OCI-LY3 (cell line): ENCODE measurements around the gene CXCL1.

ENCODE experiments used
- H2AFZ ChIP-seq: fragments of 200-600, 300-600 bp; shearing (Covaris generic); 2 replicates; pipeline ENCODE4 v1.6.0; 2014; ENCODE audit warnings: antibody characterized with exemption, low read depth, low read length
- H3K27ac ChIP-seq: fragments of 200-600, 300-600 bp; sonication (generic); 2 replicates; pipeline ENCODE4 v1.5.1; 2014; ENCODE audit warnings: mild to moderate bottlenecking, low read length, moderate library complexity, mixed read lengths
- H3K27me3 ChIP-seq: fragments of 200-600, 300-600 bp; sonication (generic); 2 replicates; pipeline ENCODE4 v1.6.1; 2014; ENCODE audit warnings: low read depth, low read length, mixed read lengths
- H3K36me3 ChIP-seq: fragments of 200-600, 300-600 bp; sonication (generic); replicated peaks from 2 replicates; pipeline ENCODE3; 2014; ENCODE audit warnings: low read depth, low read length, mixed read lengths
- H3K4me1 ChIP-seq: fragments of 300-600, 200-600 bp; sonication (generic); 2 replicates; pipeline ENCODE4 v1.6.1; 2014; ENCODE audit warnings: low read length, mixed read lengths
- H3K4me2 ChIP-seq: fragments of 200-600, 300-600 bp; sonication (generic); 2 replicates; pipeline ENCODE4 v1.6.1; 2014; ENCODE audit warnings: low read length, mixed read lengths
- H3K4me3 ChIP-seq: fragments of 300-600, 200-600 bp; sonication (generic); 2 replicates; pipeline ENCODE4 v1.5.1; 2014; ENCODE audit warnings: antibody characterized with exemption, mild to moderate bottlenecking, low read length, moderate library complexity
- H3K79me2 ChIP-seq: fragments of 300-600, 200-600 bp; shearing (Covaris generic); 2 replicates; pipeline ENCODE4 v1.6.1; 2014; ENCODE audit warnings: mild to moderate bottlenecking, low read length, mixed read lengths
- H3K9ac ChIP-seq: fragments of 300-600, 200-600 bp; shearing (Covaris generic); 2 replicates; pipeline ENCODE4 v1.6.0; 2014; ENCODE audit warnings: mild to moderate bottlenecking, low read length, moderate library complexity
- H3K9me3 ChIP-seq: fragments of 200-600, 300-600 bp; shearing (Covaris generic); 2 replicates; pipeline ENCODE4 v1.6.1; 2014; ENCODE audit warnings: low read length, mixed read lengths; ENCODE audit not compliant: insufficient read depth
- H4K20me1 ChIP-seq: fragments of 200-600, 300-600 bp; sonication (generic); 2 replicates; pipeline ENCODE4 v1.6.1; 2016; ENCODE audit warnings: low read length, mixed read lengths; ENCODE audit not compliant: insufficient read depth
- EZH2phosphoT487 ChIP-seq: fragments of 200-600 bp; shearing (Covaris generic); IDR thresholded peaks from 2 replicates; pipeline ENCODE4 v1.6.1; 2018; ENCODE audit warnings: antibody characterized with exemption, mixed run types, low read depth
- TF ChIP-seq, protein P1 (sequence below): fragments of 200-600, 300-600 bp; sonication (generic); IDR thresholded peaks from 2 replicates; pipeline ENCODE4 v1.5.1; 2014; ENCODE audit warnings: antibody characterized with exemption, low read length, low read depth

CXCL1 gene

DNA sequence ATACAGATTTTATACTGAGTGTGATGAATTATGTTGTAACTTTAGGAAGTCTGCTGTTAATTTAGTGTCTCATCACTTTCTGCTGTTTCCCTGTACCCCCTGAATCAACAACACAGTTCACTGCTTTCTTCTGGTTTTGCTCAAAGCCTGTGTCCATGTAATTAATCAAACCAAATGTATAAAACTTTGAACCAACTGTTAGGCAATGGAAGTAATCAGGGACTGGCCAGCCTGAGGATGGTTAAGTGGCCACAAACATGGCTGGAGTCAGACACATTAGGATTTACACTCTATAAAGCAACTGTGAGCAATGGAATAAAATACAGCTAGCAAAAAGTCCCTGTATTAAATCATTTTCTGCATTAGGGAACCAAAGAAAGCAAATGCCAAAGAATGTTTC is 42.6 kb downstream of the CXCL1 start:
- no peaks in the 10 kb centered on the region for H4K20me1 ChIP-seq
- no peak overlapping the region for H3K27ac ChIP-seq
- H3K4me1 ChIP-seq: no peaks in the 10 kb centered on the region
- no peak for TF ChIP-seq EZH2phosphoT487
- TF ChIP-seq, protein P1, sequence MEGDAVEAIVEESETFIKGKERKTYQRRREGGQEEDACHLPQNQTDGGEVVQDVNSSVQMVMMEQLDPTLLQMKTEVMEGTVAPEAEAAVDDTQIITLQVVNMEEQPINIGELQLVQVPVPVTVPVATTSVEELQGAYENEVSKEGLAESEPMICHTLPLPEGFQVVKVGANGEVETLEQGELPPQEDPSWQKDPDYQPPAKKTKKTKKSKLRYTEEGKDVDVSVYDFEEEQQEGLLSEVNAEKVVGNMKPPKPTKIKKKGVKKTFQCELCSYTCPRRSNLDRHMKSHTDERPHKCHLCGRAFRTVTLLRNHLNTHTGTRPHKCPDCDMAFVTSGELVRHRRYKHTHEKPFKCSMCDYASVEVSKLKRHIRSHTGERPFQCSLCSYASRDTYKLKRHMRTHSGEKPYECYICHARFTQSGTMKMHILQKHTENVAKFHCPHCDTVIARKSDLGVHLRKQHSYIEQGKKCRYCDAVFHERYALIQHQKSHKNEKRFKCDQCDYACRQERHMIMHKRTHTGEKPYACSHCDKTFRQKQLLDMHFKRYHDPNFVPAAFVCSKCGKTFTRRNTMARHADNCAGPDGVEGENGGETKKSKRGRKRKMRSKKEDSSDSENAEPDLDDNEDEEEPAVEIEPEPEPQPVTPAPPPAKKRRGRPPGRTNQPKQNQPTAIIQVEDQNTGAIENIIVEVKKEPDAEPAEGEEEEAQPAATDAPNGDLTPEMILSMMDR: no peak
- H3K9me3 ChIP-seq: no peaks in the 10 kb centered on the region
- no peak overlapping the region for H2AFZ ChIP-seq
- H3K4me2 ChIP-seq: no peak overlapping the region
- no peak overlapping the region for H3K4me3 ChIP-seq
- H3K36me3 ChIP-seq: no peaks in the 10 kb centered on the region
- H3K79me2 ChIP-seq: no peaks in the 10 kb centered on the region
- H3K27me3 ChIP-seq: no peaks in the 10 kb centered on the region
- no peak overlapping the region for H3K9ac ChIP-seq

DNA sequence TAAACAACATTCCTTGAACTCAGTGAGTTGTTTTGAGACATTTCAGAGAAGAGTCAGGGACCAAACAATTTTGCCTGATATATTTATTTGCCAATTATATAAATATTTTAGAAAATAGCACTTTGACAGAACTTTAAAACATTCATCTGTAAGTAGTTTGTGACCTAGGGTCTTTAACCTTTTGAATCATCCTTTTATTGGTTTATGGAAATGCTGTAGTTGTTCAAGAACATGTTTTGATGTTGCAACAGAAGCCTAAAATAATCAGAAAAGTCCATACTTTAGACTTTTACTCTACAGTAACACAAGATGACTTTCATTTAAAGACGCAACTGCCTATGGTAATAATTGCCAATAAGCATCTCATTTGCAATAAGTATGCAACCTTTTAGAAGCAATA is 43.0 kb downstream of the CXCL1 start:
- Histone ChIP-seq H4K20me1 (no peaks in the 10 kb centered on the region), H3K27me3 (no peaks in the 10 kb centered on the region), H3K36me3 (no peaks in the 10 kb centered on the region), H3K4me2 (no peak overlapping the region), H2AFZ (no peak overlapping the region), H3K79me2 (no peaks in the 10 kb centered on the region), H3K4me3 (no peak overlapping the region), H3K4me1 (no peaks in the 10 kb centered on the region), H3K27ac (no peak overlapping the region), H3K9me3 (no peaks in the 10 kb centered on the region), H3K9ac (no peak overlapping the region)
- TF ChIP-seq, protein P1: no peak
- no peak for TF ChIP-seq EZH2phosphoT487

DNA sequence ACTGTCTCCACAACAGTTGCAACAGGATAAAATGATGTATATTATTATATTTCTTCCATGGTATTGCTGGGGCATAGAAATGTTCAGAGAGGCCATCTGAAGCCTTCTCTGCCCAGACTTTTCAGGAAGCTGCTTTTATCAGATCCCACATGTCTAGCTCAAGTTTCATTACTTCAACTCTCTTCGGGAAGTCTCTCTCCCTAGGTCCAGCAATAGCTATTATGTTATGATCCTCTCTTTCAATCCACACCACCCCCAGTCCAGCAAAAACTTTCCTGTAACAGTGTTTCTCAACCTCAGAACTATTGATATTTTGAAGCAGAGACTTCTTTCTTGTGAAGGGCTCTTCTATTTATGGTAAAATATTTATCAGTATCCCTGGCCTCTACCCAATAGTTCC is 44.9 kb downstream of the CXCL1 start:
- no peak overlapping the region for H3K27ac ChIP-seq
- H2AFZ ChIP-seq: no peak overlapping the region
- TF ChIP-seq, protein P1: no peak
- no peak for TF ChIP-seq EZH2phosphoT487
- no peaks in the 10 kb centered on the region for H3K9me3 ChIP-seq
- no peaks in the 10 kb centered on the region for H4K20me1 ChIP-seq
- no peaks in the 10 kb centered on the region for H3K36me3 ChIP-seq
- no peaks in the 10 kb centered on the region for H3K27me3 ChIP-seq
- H3K4me1 ChIP-seq: no peaks in the 10 kb centered on the region
- no peaks in the 10 kb centered on the region for H3K79me2 ChIP-seq
- no peak overlapping the region for H3K4me2 ChIP-seq
- H3K4me3 ChIP-seq: no peak overlapping the region
- H3K9ac ChIP-seq: no peak overlapping the region

DNA sequence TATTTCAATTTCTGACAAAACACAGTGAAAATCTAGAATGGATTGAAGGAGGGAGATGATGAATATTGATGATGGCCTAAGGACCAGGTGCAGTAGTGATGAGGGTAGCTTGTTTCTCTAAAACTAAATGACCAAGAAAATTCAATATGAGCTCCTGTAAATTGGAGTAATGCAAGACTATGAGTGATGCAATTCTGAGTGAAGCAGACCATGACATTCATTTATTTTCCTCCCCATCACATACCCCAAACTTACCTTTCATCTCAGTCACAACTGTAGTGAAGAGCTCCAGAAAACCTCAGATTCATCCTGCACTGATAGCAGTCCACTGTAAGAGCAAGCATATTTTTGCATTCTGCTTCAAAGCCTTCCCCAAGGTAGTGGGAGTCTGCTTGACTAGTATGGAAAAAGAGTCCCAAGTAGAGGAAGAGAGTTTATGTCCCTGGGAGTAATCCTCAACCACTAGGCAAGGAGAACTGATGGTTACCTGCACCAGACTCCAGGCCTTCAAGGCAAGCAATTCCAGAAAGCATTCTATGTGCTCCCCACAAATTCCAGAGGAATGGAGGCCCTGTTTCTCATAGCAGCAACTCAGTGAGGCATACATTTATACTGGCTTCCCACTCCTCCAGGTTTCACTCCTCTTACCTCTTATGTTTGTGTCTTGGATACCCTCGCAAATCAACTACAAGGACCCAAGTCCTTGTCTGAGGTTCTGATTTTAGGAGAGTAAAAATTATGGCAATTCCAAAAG is 47.2 kb downstream of the CXCL1 start:
- no peak for TF ChIP-seq EZH2phosphoT487
- TF ChIP-seq, protein P1: no peak
- Histone ChIP-seq H3K9me3 (no peaks in the 10 kb centered on the region), H4K20me1 (no peaks in the 10 kb centered on the region), H3K4me3 (no peak overlapping the region), H3K4me1 (no peaks in the 10 kb centered on the region), H3K4me2 (no peak overlapping the region), H3K36me3 (no peaks in the 10 kb centered on the region), H2AFZ (no peak overlapping the region), H3K9ac (no peak overlapping the region), H3K79me2 (no peaks in the 10 kb centered on the region), H3K27ac (no peak overlapping the region), H3K27me3 (no peaks in the 10 kb centered on the region)
